ENCODE results near the gene USP48.

USP48 gene

DNA sequence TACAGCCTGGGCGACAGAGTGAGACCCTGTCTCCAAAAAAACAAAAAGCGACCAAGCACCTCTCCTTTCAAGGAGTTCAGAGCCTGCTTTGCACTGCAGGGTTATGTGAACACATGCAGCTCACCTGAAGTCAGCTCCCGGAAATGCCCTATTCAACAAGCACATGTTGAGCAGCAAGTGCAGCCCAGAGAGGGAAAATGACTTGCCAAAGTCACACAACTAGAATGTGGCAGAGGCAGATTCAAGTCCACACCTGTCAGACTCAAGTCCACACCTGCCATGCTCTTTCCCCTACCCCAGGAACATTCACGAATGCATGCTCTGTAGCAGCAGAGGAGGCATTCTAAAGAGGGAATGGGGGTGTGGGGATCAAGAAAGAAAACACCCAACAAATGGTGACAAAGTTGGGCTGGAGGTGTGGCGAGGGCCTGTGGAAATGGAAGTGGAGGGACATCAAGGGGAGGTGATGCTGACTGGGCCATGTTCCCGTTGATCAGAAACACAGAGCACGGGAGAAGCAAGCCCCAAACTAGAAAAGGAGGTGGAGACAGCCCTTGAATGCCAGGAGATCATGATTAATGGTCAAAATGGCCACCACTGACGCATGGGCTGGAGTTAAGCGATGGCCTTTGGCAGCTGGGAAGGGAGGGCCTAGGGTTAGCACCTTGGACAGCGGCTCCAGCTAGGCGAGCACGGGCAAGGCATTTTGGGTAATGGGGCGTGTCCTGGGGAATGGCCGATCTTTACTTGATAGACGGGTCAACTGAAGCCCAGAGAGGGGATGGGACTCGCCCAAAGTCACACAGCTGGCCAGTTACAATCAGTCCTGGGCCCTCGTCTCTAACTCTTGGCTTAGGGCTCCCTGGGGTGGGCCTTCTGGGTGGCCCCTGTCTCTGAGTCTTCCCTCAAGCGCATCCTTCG lies 135.3 kb downstream of the USP48 start:
- no peaks in the 10 kb centered on the region for H3K27me3 ChIP-seq (ENCODE audit: low read length)
- H3K36me3 ChIP-seq (ENCODE audit: low read length) = no peaks in the 10 kb centered on the region
- H3K4me3 ChIP-seq (ENCODE audit: insufficient read depth, low read length, poor library complexity, severe bottlenecking) = no peak overlapping the region
- H3K9me2 ChIP-seq (replicated peaks; ENCODE audit: insufficient read depth, low read length) = no peaks in the 10 kb centered on the region
- no peaks in the 10 kb centered on the region for H3F3A ChIP-seq (ENCODE audit: insufficient read depth)
- no peak overlapping the region for H3K9ac ChIP-seq (ENCODE audit: low read length)
- no peak overlapping the region for H3K27ac ChIP-seq (ENCODE audit: low read depth, low read length)
- no peaks in the 10 kb centered on the region for H4K20me1 ChIP-seq (ENCODE audit: low read depth, low read length)
- H3K4me2 ChIP-seq (ENCODE audit: low read depth, low read length, poor library complexity, severe bottlenecking) = no peak overlapping the region
- H3K79me2 ChIP-seq (ENCODE audit: insufficient read depth, low read length) = no peaks in the 10 kb centered on the region
- no peaks in the 10 kb centered on the region for H3K9me3 ChIP-seq (ENCODE audit: insufficient read depth, low read length)
- no peak for TF ChIP-seq EZH2phosphoT487 (conservative IDR thresholded peaks at IDR 0.05; ENCODE audit: low read length)
- TF ChIP-seq, protein P1, sequence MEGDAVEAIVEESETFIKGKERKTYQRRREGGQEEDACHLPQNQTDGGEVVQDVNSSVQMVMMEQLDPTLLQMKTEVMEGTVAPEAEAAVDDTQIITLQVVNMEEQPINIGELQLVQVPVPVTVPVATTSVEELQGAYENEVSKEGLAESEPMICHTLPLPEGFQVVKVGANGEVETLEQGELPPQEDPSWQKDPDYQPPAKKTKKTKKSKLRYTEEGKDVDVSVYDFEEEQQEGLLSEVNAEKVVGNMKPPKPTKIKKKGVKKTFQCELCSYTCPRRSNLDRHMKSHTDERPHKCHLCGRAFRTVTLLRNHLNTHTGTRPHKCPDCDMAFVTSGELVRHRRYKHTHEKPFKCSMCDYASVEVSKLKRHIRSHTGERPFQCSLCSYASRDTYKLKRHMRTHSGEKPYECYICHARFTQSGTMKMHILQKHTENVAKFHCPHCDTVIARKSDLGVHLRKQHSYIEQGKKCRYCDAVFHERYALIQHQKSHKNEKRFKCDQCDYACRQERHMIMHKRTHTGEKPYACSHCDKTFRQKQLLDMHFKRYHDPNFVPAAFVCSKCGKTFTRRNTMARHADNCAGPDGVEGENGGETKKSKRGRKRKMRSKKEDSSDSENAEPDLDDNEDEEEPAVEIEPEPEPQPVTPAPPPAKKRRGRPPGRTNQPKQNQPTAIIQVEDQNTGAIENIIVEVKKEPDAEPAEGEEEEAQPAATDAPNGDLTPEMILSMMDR (IDR thresholded peaks at IDR 0.05; ENCODE audit: insufficient read depth, low read length, poor library complexity, severe bottlenecking) = no peak
- no peak overlapping the region for H2AFZ ChIP-seq (ENCODE audit: low read depth, low read length, severe bottlenecking)

DNA sequence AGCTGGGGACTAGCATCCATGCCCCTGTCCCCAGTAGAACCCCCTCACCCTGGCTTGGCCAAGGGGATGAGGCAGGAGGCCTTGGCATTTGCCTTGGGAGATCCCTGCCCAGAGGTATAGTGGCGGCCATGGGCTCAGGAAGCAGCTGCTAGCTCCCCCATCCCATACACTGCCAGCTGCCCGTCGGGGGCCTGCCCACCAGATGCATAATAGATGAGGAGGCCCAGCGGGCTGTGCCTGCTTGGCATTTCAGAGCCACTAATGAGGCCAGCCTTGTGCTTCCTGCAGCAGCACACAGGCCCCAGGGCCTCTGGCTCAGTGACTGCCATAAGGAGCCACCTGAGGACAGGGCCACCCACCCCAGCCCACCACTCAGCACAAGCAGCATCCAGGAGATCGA lies 137.4 kb downstream of the USP48 start:
- H3K9me3 ChIP-seq (ENCODE audit: insufficient read depth, low read length) = no peaks in the 10 kb centered on the region
- H4K20me1 ChIP-seq (ENCODE audit: low read depth, low read length) = no peaks in the 10 kb centered on the region
- no peaks in the 10 kb centered on the region for H3K27me3 ChIP-seq (ENCODE audit: low read length)
- H3K9ac ChIP-seq (ENCODE audit: low read length) = no peak overlapping the region
- no peak overlapping the region for H2AFZ ChIP-seq (ENCODE audit: low read depth, low read length, severe bottlenecking)
- no peaks in the 10 kb centered on the region for H3K79me2 ChIP-seq (ENCODE audit: insufficient read depth, low read length)
- no peak overlapping the region for H3K27ac ChIP-seq (ENCODE audit: low read depth, low read length)
- H3K4me3 ChIP-seq (ENCODE audit: insufficient read depth, low read length, poor library complexity, severe bottlenecking) = no peak overlapping the region
- no peaks in the 10 kb centered on the region for H3K9me2 ChIP-seq (replicated peaks; ENCODE audit: insufficient read depth, low read length)
- H3K36me3 ChIP-seq (ENCODE audit: low read length) = no peaks in the 10 kb centered on the region
- TF ChIP-seq, protein P1 (IDR thresholded peaks at IDR 0.05; ENCODE audit: insufficient read depth, low read length, poor library complexity, severe bottlenecking) = no peak
- no peak for TF ChIP-seq EZH2phosphoT487 (conservative IDR thresholded peaks at IDR 0.05; ENCODE audit: low read length)
- H3F3A ChIP-seq (ENCODE audit: insufficient read depth) = no peaks in the 10 kb centered on the region
- no peak overlapping the region for H3K4me2 ChIP-seq (ENCODE audit: low read depth, low read length, poor library complexity, severe bottlenecking)

DNA sequence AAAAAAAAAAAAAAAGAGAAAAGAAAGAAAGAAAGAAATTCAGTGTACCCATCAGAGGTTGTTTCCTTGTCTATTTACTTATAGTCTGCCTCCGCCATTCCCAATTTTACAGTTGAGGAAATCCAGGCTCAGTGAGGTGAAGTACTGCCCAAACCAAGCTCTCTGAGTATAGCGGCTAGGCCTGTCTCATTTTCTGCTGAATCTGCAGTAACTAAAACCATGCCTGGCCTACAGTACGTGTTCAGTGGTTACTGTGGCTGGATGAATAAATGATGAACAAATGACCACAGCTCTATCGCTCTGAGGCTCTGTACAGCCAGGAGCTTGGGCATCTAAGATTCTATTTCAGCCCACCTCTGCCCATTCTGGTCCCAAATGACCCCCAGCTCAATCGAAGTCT lies 138.0 kb downstream of the USP48 start:
- Histone ChIP-seq H3K27ac (ENCODE audit: low read depth, low read length) (no peak overlapping the region), H3F3A (ENCODE audit: insufficient read depth) (no peaks in the 10 kb centered on the region), H3K79me2 (ENCODE audit: insufficient read depth, low read length) (no peaks in the 10 kb centered on the region), H3K27me3 (ENCODE audit: low read length) (no peaks in the 10 kb centered on the region), H3K9me3 (ENCODE audit: insufficient read depth, low read length) (no peaks in the 10 kb centered on the region), H3K36me3 (ENCODE audit: low read length) (no peaks in the 10 kb centered on the region), H3K9ac (ENCODE audit: low read length) (no peak overlapping the region), H3K9me2 (replicated peaks; ENCODE audit: insufficient read depth, low read length) (no peaks in the 10 kb centered on the region), H3K4me3 (ENCODE audit: insufficient read depth, low read length, poor library complexity, severe bottlenecking) (no peak overlapping the region), H4K20me1 (ENCODE audit: low read depth, low read length) (no peaks in the 10 kb centered on the region), H3K4me2 (ENCODE audit: low read depth, low read length, poor library complexity, severe bottlenecking) (no peak overlapping the region), H2AFZ (ENCODE audit: low read depth, low read length, severe bottlenecking) (no peak overlapping the region)
- no peak for TF ChIP-seq EZH2phosphoT487 (conservative IDR thresholded peaks at IDR 0.05; ENCODE audit: low read length)
- TF ChIP-seq, protein P1 (IDR thresholded peaks at IDR 0.05; ENCODE audit: insufficient read depth, low read length, poor library complexity, severe bottlenecking) = no peak
